Tibial nerve (tissue), 3 donors: ENCODE measurements around the gene FAM3B.

Experiments used
- POLR2A ChIP-seq, 2 donors: fragments of 450-650 bp; IDR thresholded peaks; one replicate each; pipeline ENCODE4 v1.6.1; 2017; ENCODE audit warnings: antibody characterized with exemption in 2 of 2, mild to moderate bottlenecking in 2 of 2, moderate library complexity in 2 of 2
- TF ChIP-seq, protein P1 (sequence below), 5 experiments: fragments of 200-600 bp in 3 of 5; fragments of 450-650 bp in 2 of 5; sonication (generic) in 3 of 5; IDR thresholded peaks; one replicate each; pipeline ENCODE4 v1.5.1; 2016 to 2019; ENCODE audit warnings: antibody characterized with exemption in 5 of 5, mild to moderate bottlenecking in 3 of 5, moderate library complexity in 2 of 5

- TF ChIP-seq, protein P1, sequence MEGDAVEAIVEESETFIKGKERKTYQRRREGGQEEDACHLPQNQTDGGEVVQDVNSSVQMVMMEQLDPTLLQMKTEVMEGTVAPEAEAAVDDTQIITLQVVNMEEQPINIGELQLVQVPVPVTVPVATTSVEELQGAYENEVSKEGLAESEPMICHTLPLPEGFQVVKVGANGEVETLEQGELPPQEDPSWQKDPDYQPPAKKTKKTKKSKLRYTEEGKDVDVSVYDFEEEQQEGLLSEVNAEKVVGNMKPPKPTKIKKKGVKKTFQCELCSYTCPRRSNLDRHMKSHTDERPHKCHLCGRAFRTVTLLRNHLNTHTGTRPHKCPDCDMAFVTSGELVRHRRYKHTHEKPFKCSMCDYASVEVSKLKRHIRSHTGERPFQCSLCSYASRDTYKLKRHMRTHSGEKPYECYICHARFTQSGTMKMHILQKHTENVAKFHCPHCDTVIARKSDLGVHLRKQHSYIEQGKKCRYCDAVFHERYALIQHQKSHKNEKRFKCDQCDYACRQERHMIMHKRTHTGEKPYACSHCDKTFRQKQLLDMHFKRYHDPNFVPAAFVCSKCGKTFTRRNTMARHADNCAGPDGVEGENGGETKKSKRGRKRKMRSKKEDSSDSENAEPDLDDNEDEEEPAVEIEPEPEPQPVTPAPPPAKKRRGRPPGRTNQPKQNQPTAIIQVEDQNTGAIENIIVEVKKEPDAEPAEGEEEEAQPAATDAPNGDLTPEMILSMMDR (IDR thresholded peaks at IDR 0.05), result no peak
- TF ChIP-seq POLR2A (IDR thresholded peaks at IDR 0.05), result no peak
These were observed 26.3 kb upstream of the FAM3B start for GRCh38 chr21:41290106-41290799.
